Nephron progenitor cell (in vitro differentiated cells): ENCODE data around the gene COX14.

Source experiments
- DNase-seq: peaks from one replicate; pipeline ENCODE4 v3.0.0; 2021
- H3K27ac Mint-ChIP-seq: 2 replicates; pipeline ENCODE4 v1.8.0; 2021; ENCODE audit warnings: mild to moderate bottlenecking, moderate library complexity, mixed read lengths
- H3K27me3 Mint-ChIP-seq: 2 replicates; pipeline ENCODE4 v1.8.0; 2021; ENCODE audit warnings: mild to moderate bottlenecking, low read depth, mixed read lengths; ENCODE audit not compliant: poor library complexity
- H3K36me3 Mint-ChIP-seq: 2 replicates; pipeline ENCODE4 v1.8.0; 2021; ENCODE audit warnings: low read depth, mixed read lengths
- H3K4me1 Mint-ChIP-seq: 2 replicates; pipeline ENCODE4 v1.8.0; 2021; ENCODE audit warnings: mixed read lengths
- H3K4me3 Mint-ChIP-seq: 2 replicates; pipeline ENCODE4 v1.8.0; 2021; ENCODE audit warnings: mild to moderate bottlenecking, moderate library complexity, mixed read lengths
- H3K9me3 Mint-ChIP-seq: 2 replicates; pipeline ENCODE4 v1.8.0; 2021; ENCODE audit warnings: mild to moderate bottlenecking, moderate library complexity, mixed read lengths
- TF ChIP-seq, protein P1 (sequence below): fragments of 200-600 bp; sonication (generic); IDR thresholded peaks from 2 replicates; pipeline ENCODE4 v1.5.0; 2021; ENCODE audit warnings: antibody characterized with exemption

The COX14 gene

DNA sequence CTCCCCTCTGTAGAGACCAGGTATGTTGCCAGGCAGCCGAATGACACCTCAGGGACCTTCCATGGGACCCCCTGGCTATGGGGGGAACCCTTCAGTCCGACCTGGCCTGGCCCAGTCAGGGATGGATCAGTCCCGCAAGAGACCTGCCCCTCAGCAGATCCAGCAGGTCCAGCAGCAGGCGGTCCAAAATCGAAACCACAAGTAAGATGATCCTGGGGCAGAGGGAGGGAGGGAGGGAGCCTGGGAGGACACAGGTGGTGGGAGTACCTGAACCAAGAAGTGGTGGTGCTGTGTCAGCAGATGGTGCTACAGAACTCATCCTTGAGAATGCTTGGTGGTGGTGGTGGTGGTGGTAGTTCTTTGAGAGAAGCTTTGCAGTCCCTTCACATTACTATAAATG, 25.9 kb upstream of the COX14 start:
- peaks cover 15% of the 10 kb centered on the region for H3K27me3 Mint-ChIP-seq
- H3K27ac Mint-ChIP-seq: peak overlapping the region; percentile 94
- peak overlapping the region; percentile 98 for H3K4me3 Mint-ChIP-seq
- H3K9me3 Mint-ChIP-seq: no peaks in the 10 kb centered on the region
- TF ChIP-seq, protein P1, sequence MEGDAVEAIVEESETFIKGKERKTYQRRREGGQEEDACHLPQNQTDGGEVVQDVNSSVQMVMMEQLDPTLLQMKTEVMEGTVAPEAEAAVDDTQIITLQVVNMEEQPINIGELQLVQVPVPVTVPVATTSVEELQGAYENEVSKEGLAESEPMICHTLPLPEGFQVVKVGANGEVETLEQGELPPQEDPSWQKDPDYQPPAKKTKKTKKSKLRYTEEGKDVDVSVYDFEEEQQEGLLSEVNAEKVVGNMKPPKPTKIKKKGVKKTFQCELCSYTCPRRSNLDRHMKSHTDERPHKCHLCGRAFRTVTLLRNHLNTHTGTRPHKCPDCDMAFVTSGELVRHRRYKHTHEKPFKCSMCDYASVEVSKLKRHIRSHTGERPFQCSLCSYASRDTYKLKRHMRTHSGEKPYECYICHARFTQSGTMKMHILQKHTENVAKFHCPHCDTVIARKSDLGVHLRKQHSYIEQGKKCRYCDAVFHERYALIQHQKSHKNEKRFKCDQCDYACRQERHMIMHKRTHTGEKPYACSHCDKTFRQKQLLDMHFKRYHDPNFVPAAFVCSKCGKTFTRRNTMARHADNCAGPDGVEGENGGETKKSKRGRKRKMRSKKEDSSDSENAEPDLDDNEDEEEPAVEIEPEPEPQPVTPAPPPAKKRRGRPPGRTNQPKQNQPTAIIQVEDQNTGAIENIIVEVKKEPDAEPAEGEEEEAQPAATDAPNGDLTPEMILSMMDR: no peak
- no peak for DNase-seq
- peaks cover 43% of the 10 kb centered on the region for H3K36me3 Mint-ChIP-seq
- peaks cover 48% of the 10 kb centered on the region for H3K4me1 Mint-ChIP-seq

DNA sequence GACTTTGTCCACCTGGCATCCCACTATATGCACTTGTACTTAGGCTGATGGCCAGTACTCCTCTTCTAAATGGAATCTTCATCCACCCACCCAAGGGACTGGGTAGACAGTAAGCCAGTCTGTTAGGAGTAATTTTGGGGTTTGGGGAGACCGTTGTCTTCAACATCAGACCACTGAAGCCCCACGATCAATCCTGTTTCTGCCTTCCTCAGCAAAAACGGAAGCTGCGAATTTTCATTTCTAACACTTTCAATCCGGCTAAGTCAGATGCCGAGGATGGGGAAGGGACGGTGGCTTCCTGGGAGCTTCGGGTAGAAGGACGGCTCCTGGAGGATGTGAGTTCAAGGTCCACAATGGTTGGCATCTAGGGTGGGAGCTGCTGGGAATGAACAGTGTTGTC, 24.9 kb upstream of the COX14 start:
- Mint-ChIP-seq H3K9me3 (no peaks in the 10 kb centered on the region), H3K27ac (peak overlapping the region; percentile 22), H3K36me3 (peaks cover 53% of the 10 kb centered on the region), H3K4me1 (peaks cover 40% of the 10 kb centered on the region), H3K27me3 (peaks cover 8% of the 10 kb centered on the region), H3K4me3 (peak overlapping the region; percentile 98)
- DNase-seq: no peak
- TF ChIP-seq, protein P1: no peak

DNA sequence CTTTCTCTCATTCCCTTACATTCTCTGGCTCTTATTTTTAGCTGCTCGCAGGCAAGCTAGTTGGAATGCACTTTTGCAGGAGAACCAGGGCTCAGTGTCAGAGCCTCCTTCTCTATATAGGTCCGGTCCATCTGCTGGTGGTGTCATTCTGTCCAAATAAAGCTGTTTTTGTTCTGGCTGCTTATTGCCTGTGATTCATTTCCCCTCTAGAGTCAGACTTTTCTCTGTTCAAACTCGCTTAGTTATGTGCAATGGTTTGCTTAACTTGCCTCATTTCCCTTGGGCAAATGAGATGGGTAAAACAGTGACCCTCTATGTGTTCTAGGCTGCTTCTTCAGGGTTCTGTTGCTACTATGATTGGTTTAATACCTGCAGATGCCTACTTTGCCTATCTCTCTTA, 24.0 kb upstream of the COX14 start:
- DNase-seq: no peak
- Mint-ChIP-seq H3K27ac (peak overlapping the region; percentile 44), H3K27me3 (no peaks in the 10 kb centered on the region), H3K4me1 (peaks cover 31% of the 10 kb centered on the region), H3K4me3 (peak overlapping the region; percentile 18), H3K9me3 (no peaks in the 10 kb centered on the region), H3K36me3 (peaks cover 58% of the 10 kb centered on the region)
- TF ChIP-seq, protein P1: no peak

DNA sequence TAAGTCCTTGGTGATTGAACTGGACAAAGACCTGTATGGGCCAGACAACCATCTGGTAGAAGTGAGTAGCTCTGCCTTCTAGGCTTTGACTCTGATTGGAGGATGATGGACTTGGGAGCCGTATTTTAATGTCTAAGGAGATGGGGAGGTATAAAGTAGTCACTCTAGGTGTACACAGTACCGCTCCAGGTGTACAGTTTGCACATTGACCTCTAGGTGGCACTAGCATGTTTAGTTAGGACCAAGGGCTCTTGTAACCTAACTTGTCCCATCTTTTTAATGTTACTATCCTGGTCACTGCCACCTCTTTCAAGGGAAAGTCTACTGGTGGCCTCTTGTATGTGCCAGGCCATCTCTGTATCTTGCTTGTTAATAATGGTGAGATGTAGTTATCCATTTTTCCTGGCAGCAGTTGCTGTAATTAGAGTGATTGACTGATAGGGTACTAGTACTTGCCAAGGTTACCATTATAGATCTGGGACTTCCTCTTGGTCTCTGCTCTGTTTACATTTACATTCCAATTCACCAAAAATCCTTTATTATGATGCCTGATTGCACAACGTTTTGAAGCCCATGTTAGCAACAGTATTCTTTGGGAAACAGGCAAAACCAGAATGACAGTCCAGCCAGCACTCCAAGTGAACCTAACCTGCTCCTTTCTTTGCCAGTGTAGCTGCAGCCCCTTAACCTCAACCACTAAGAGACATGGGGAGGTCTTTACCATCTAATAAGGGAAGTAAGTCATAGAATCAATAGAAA, 23.3 kb upstream of the COX14 start:
- Mint-ChIP-seq H3K9me3 (no peaks in the 10 kb centered on the region), H3K36me3 (peaks cover 61% of the 10 kb centered on the region), H3K27ac (no peak overlapping the region), H3K4me1 (peaks cover 26% of the 10 kb centered on the region), H3K27me3 (no peaks in the 10 kb centered on the region), H3K4me3 (no peak overlapping the region)
- peak; percentile 56 for DNase-seq
- TF ChIP-seq, protein P1: peak; percentile 80

DNA sequence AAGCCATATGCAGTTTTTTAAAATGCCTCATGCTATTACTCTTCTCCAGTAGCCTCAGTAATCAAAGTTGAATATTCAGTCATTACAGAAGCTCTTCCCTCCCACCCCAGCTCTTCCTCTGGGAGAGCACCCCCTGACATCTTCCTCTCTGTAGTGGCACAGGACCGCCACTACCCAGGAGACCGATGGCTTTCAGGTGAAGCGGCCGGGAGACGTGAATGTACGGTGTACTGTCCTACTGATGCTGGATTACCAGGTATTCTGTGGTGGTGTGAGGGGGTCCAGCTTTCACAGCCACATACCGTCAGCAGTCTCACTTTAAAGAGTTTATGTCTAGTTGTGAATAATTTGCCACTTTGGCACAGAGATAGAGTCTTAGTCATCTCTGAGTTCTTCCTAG, 22.3 kb upstream of the COX14 start:
- Mint-ChIP-seq H3K4me1 (peaks cover 22% of the 10 kb centered on the region), H3K4me3 (no peak overlapping the region), H3K9me3 (no peaks in the 10 kb centered on the region), H3K27me3 (no peaks in the 10 kb centered on the region), H3K36me3 (peaks cover 69% of the 10 kb centered on the region), H3K27ac (peak overlapping the region; percentile 75)
- TF ChIP-seq, protein P1: no peak
- DNase-seq: no peak

DNA sequence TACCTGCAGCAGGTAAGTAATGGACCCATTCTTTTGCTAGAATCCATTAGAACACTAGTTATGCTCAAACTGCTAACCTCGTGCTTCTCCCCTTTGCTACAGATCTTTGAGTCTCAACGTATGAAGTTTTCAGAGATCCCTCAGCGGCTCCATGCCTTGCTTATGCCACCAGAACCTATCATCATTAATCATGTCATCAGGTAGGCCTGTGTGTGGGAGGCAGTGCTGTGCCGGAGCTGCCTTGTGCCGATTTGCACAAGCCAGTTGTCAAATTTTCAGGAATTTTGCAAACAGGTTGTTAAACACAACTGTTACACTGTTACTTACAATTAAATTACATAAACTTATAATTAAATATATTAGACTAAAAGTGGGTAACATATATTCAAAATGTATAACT, 21.6 kb upstream of the COX14 start:
- TF ChIP-seq, protein P1: no peak
- no peaks in the 10 kb centered on the region for H3K9me3 Mint-ChIP-seq
- no peak overlapping the region for H3K4me3 Mint-ChIP-seq
- H3K36me3 Mint-ChIP-seq: peaks cover 76% of the 10 kb centered on the region
- H3K27ac Mint-ChIP-seq: no peak overlapping the region
- H3K4me1 Mint-ChIP-seq: peaks cover 19% of the 10 kb centered on the region
- no peak for DNase-seq
- no peaks in the 10 kb centered on the region for H3K27me3 Mint-ChIP-seq
